HL-60/S4 treated with phorbol 12-myristate 13-acetate at 8.2 ng/mL for 4 days and 3 days (cell line): Measurements from ENCODE around the gene ZSCAN10.

Experiments used
- in situ Hi-C: fragments of 300-500 bp; cut with MboI; formaldehyde crosslinking; loops from 2 replicates; pipeline ENCODE4 v1.15.0; 2022; ENCODE audit warnings: low sequenced_read_pairs

ZSCAN10 gene

DNA sequence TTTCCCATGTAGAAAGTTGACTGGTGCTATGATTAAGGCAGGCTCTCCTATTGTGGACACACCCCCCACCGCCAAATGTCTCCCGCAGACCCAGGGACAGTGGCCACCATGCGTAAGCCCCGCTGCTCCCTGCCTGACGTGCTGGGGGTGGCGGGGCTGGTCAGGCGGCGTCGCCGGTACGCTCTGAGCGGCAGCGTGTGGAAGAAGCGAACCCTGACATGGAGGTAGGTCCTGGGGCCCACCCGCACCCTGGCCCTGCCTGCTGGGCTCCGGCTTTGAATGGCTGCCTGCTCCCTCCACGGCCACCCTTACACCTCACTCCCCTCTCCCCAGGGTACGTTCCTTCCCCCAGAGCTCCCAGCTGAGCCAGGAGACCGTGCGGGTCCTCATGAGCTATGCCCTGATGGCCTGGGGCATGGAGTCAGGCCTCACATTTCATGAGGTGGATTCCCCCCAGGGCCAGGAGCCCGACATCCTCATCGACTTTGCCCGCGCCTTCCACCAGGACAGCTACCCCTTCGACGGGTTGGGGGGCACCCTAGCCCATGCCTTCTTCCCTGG, 49.1 kb downstream of the ZSCAN10 start:
- in situ Hi-C loops, result no loop called here

DNA sequence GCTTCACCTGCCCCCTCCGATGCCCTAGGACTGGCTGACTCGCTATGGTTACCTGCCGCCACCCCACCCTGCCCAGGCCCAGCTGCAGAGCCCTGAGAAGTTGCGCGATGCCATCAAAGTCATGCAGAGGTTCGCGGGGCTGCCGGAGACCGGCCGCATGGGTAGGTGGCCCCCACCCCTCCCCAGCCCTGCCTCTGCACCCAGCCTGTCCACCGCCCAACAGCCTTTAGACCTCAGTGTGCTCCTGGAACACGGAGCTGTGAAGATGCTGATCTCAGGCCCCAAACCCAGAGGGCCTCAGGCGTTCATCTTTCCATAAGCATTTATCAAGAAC, 51.7 kb downstream of the ZSCAN10 start:
- in situ Hi-C loops, result no loop called here

DNA sequence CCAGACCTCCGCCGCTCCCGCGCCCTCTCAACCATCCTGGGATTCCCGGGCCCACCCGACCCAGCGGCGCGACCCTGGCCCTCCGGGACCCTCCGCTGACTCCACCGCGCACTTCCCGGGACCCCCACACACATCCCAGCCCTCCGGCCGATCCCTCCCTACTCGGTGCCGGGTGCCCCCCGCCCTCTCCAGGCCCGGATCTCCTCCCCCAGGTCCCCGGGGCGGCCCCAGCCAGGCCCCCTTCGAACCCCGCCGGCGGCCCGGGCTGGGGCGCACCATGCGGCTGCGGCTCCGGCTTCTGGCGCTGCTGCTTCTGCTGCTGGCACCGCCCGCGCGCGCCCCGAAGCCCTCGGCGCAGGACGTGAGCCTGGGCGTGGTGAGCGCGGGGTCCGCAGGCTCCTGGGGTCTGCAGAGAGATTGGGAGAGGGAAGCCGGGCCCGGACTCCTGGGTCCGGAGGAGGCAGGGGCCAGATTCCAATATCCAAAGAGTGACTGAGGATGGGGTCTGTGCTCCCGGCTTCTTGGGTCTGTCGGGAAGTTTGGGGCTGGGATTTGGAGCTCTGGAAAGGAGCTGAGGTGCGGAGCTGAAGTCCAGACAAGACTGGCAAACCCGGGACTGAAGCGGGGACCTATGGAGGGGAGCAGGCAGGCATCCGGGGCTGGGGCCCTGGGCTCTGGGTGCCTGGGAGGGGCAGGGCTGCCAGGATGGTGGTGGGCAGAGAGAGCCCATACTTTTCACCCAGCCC, 52.3 kb downstream of the ZSCAN10 start:
- in situ Hi-C loops, result no loop called here

DNA sequence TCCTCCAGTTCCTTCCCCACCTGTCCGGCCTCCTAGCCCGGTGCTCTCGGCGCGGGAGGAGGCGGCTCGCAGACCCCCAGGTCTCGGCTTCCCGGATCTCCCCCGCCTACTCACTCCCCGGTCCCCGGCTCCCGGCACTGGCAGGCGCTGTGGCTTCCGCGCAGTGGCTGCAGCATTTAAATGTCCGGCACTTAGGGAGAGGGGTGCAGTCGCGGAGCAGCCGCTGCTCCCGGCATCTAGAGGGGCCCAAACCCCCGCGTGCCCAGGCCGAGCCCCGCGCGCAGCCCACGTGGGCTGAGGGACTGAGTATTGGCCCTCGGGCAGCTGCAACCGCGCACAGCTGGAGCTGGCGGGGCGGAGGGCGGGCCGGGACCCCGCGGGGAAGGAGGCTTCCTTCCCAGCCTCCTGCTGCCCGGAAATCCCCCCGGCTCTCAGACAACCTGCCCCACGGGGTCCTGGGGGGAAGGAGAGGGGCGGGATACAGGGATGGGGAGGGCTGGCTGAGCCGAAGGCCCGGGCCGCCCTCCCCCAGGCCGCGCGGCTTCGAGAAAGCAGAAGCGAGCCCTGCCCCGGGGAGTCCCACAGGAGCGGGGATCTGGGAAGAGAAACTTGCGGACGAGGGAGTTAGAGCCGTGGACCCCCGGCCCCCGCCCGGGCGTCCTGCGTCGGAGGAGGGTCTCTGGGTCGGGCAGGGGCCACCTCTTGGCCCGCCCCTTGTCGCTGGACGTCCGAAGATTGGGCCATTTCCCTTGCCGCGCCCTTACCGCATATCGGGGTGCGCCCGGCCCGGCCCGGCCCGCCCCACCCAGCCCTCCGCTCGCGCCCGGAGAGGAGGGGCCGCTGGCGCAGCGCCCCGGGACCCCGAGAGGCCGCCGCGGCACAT, 53.1 kb downstream of the ZSCAN10 start, which contains the start of gene MMP25:
Gene MMP25, plus strand, starts transcription at position 804 of the 883 bp plus-strand sequence. CDS start 357 bp downstream, outside the sequence.
- in situ Hi-C loops, result no loop called here

DNA sequence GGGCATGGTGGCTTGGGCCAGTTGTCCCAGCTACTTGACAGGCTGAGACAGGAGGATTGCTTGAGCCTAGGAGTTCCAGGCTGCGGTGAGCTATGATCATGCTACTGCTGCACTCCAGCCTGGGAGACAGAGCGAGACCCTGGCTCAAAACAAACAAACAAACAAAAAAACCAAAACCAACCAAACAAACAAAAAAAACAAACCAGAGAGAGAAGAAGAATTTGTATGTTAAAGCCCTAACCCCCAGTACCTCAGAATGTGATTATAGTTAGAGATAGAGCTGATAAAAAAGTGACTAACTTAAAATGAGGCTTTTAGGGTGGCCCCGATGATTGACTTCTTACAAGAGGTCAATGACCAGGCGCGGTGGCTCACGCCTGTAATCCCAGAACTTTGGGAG, 54.4 kb downstream of the ZSCAN10 start:
- in situ Hi-C loops, result no loop called here

DNA sequence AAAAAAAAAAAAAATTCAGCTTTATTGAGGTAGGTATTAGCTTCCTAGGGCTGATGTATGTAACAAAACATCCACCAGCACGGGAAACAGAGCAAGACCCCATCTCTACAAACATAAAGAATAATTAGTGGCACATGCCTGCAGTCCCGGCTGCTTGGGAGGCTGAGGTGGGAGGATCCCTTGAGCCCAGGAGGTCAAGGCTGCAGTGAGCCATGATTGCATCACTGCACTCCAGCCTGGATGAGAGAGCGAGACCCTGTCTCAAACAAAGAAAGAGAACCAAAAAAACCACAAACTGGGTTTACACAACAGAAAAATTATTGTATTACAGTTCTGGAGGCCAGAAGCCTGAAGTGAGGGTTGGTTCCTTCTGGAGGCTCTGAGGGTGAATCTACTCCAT, 56.7 kb downstream of the ZSCAN10 start:
- in situ Hi-C loops, result no loop called here

DNA sequence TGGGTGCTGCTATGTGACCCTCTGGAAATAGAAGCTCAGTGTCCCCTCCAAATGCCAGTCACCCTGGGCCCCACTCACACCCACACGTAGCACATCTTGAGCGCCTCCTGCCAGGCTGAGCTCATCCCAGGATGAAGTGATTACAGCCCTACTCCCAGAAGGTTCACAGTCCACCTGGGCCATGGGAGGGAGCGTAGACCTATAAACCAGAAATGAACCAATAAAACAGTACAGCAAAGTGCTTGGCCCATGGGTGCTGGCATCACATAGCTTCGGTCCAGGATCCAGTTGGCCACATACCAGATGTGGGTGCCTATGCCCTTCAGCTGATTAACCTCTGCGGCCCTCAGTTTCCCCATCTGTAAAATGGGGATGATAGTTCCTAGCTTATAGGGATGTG, 60.2 kb downstream of the ZSCAN10 start:
- in situ Hi-C loops, result no loop called here
